Pancreas (tissue), 10 donors: ENCODE data around the gene TFF2. TPM values are rescaled to one million over a fixed set of nuclear protein-coding genes. Genes with fewer than 3 reads are reported as not detected.

Source experiments
- ATAC-seq, 4 donors: fragments of 200-7000 bp; cut with Tn5 transposase; one replicate each; pipeline versions ENCODE4 v1.8.0 to v1.9.1; 2020; ENCODE audit warnings: mild to moderate bottlenecking in 4 of 4, moderate library complexity in 4 of 4
- DNase-seq, 6 donors: peaks; one replicate each; pipeline ENCODE4 v3.0.0-alpha.2; 2020
- FAIRE-seq: peaks from 2 replicates; lab custom pipeline; 2012; peaks lifted over from hg19 to GRCh38; lab: Jason Lieb, UNC
- H3K27ac ChIP-seq, 4 donors: fragments of 200-600 bp; sonication (generic); 1 replicate in 3 of 4; 2 replicates in 1 of 4; pipeline versions ENCODE4 v1.5.0 to v1.8.0; 2020
- H3K27me3 ChIP-seq, 4 donors: fragments of 200-600 bp; one replicate each; pipeline ENCODE4 v1.8.0; 2021
- H3K36me3 ChIP-seq, 3 donors: fragments of 200-600 bp; sonication (generic) in 1 of 3; one replicate each; pipeline versions ENCODE4 v1.5.0 to v1.8.0; 2020 to 2021
- H3K4me1 ChIP-seq, 3 donors: fragments of 200-600 bp; one replicate each; pipeline ENCODE4 v1.8.0; 2021
- H3K4me3 ChIP-seq, 4 donors: fragments of 200-600 bp; sonication (generic) in 2 of 4; one replicate each; pipeline versions ENCODE4 v1.5.0 to v1.8.0; 2020 to 2021
- H3K9me3 ChIP-seq, 4 donors: fragments of 200-600 bp; one replicate each; pipeline ENCODE4 v1.8.0; 2021
- WGBS, 2 donors: extraction: QIAGEN DNeasy Blood & Tissue Kit; methylation state at CpG; one replicate each; pipeline ENCODE4 v1.1.7; 2013; 5-methylcytosine and 5-hydroxymethylcytosine counted together
- intact Hi-C, 3 donors: fragments of 100-400 bp; cut with DNase I; formaldehyde crosslinking; loops; one replicate each; pipeline versions ENCODE4 v1.11.1 to v1.14.2; 2022
- polyA plus RNA-seq, 2 donors: library from polyadenylated mRNA; stranded (reverse); fragments of 200-250 nt; gene quantifications; one replicate each; pipeline ENCODE4 v1.2.3, GENCODE V29; 2013
- total RNA-seq, 6 donors: library from RNA; stranded (reverse); fragmentation: NEBNext Ultra II Directional in 4 of 6; extraction: Animal tissue kit (Norgen Biotek cat#: 25700) in 4 of 6; gene quantifications; one replicate each; pipeline versions ENCODE4 v1.2.1 to v1.2.4, GENCODE V29; 2021 to 2023
- TF ChIP-seq, protein P1 (sequence below), 4 donors: fragments of 200-600 bp; sonication (generic) in 3 of 4; IDR thresholded peaks; one replicate each; pipeline versions ENCODE4 v1.5.0 to v1.8.0; 2021; ENCODE audit warnings: antibody characterized with exemption in 4 of 4
- donor health status: healthy with polysubstance abuse.
- donor health status: DM: no; HTN: no; CAD: no; lungs with moderate emphysema.
- donor health status: DM: no; HTN: no; CAD: no.
- donor health status: control.
- donor health status: control.
- donor health status: Bipolar disorder and iron deficiency.
- donor health status: DM: yes; HTN: yes; CAD: no.
- donor health status: DM: no; HTN: no; CAD: no.
- donor health status: DM: no; HTN: no; CAD: no.
- donor health status: DM: yes; HTN: yes; CAD: no.

TFF2 gene
- total and polyA plus RNA-seq, 8 donors = 0.28 to 19.6 (median 1.7) TPM

DNA sequence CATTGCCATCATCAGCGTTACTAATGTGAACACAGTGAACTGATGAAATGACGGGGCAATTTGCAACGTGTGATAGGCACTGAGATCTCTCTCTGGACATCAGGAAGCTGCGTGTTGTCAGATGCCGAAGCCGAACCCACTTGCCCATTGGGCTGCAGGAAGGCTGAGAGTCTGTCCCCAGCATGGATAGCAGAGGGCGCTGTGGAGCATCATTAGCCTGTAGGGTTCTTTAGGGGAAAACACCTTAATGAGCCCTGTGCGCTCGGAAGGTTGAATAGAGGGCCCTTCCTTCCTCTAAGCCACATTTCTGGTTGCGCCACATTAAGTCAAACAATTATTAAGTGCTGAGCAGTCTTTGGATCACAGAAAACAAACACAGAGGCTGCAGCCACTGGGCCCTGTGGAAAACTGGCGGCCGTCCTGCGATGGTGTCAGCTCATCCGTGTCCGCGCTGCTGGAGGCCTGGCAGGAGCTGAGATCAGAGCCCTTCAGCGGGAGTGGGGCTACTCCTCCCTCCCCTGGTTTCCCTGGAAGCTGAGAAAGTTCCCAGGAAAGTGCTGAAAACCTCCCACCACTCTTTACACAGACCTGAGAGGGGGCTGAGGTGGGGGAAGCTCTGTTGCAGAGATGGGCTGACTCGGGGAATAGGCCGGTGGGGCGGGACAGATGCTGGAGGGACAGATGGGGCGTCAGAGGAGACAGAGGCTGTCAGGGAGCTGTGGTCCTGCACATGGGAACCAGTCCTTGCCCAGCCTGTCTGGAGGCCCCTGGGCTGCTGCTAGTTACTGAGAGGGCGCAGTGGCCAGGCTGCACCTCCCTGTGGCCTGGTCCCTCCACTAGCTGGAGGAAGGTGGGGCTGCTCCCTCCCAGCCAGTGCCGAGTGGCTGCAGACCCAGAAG, 12.7 kb downstream of the TFF2 start:
- 36 to 42% methylated on average over 23 of the region's 23 CpGs for WGBS, 2 donors
- Histone ChIP-seq H3K27me3 (no peaks in the 10 kb centered on the region), H3K9me3 (no peaks in the 10 kb centered on the region), H3K27ac (peak overlapping the region in 3 of 4 donors; percentile 48 to 53 (median 48)), H3K36me3 (no peaks in the 10 kb centered on the region), H3K4me3 (no peak overlapping the region), H3K4me1 (no peaks in the 10 kb centered on the region)
- DNase-seq (peak in 5 of 6 donors; percentile 57 to 80 (median 67)), ATAC-seq (peak; percentile 85 to 97 (median 95)), FAIRE-seq (no peak)
- TF ChIP-seq, protein P1, sequence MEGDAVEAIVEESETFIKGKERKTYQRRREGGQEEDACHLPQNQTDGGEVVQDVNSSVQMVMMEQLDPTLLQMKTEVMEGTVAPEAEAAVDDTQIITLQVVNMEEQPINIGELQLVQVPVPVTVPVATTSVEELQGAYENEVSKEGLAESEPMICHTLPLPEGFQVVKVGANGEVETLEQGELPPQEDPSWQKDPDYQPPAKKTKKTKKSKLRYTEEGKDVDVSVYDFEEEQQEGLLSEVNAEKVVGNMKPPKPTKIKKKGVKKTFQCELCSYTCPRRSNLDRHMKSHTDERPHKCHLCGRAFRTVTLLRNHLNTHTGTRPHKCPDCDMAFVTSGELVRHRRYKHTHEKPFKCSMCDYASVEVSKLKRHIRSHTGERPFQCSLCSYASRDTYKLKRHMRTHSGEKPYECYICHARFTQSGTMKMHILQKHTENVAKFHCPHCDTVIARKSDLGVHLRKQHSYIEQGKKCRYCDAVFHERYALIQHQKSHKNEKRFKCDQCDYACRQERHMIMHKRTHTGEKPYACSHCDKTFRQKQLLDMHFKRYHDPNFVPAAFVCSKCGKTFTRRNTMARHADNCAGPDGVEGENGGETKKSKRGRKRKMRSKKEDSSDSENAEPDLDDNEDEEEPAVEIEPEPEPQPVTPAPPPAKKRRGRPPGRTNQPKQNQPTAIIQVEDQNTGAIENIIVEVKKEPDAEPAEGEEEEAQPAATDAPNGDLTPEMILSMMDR (IDR thresholded peaks at IDR 0.05) = peak; percentile 22 to 48 (median 38)
- intact Hi-C loops = loop anchor here in 1 of 3 donors (10.0 kb wide), 1 partner anchor 107 kb away; no protein-coding TSS in a partner anchor

- Histone ChIP-seq H3K4me1 (no peaks in the 10 kb centered on the region), H3K4me3 (no peak overlapping the region), H3K27ac (no peak overlapping the region), H3K9me3 (no peaks in the 10 kb centered on the region), H3K36me3 (no peaks in the 10 kb centered on the region), H3K27me3 (no peaks in the 10 kb centered on the region)
- WGBS, 2 donors = 66 to 68% methylated on average over 4 of the region's 4 CpGs
- intact Hi-C loops = loop anchor here in 1 of 3 donors (10.0 kb wide), 1 partner anchor 108 kb away; no protein-coding TSS in a partner anchor
- no peak for DNase-seq
- FAIRE-seq = no peak
- TF ChIP-seq, protein P1 (IDR thresholded peaks at IDR 0.05) = no peak
- ATAC-seq = no peak
Measured at GRCh38 chr21:42337276-42337675, 13.5 kb downstream of the TFF2 start.

- Histone ChIP-seq H3K27me3 (no peaks in the 10 kb centered on the region), H3K4me3 (no peak overlapping the region), H3K4me1 (no peaks in the 10 kb centered on the region), H3K27ac (no peak overlapping the region), H3K9me3 (no peaks in the 10 kb centered on the region), H3K36me3 (no peaks in the 10 kb centered on the region)
- intact Hi-C loops = loop anchor here in 1 of 3 donors (10.0 kb wide), 1 partner anchor 109 kb away; no protein-coding TSS in a partner anchor
- DNase-seq (no peak), FAIRE-seq (no peak), ATAC-seq (no peak)
- 54 to 64% methylated on average over 10 of the region's 10 CpGs for WGBS, 2 donors
- TF ChIP-seq, protein P1 (IDR thresholded peaks at IDR 0.05) = no peak
Measured at GRCh38 chr21:42336054-42336453, 14.7 kb downstream of the TFF2 start.

- Histone ChIP-seq H3K4me3 (no peak overlapping the region), H3K27ac (no peak overlapping the region), H3K36me3 (no peaks in the 10 kb centered on the region), H3K27me3 (no peaks in the 10 kb centered on the region), H3K9me3 (no peaks in the 10 kb centered on the region), H3K4me1 (no peaks in the 10 kb centered on the region)
- 78 to 82% methylated on average over 5 of the region's 5 CpGs for WGBS, 2 donors
- TF ChIP-seq, protein P1 (IDR thresholded peaks at IDR 0.05) = no peak
- no peak for FAIRE-seq
- DNase-seq = peak in 1 of 6 donors; percentile 4
- ATAC-seq = no peak
- intact Hi-C loops = loop anchor here in 1 of 3 donors (10.0 kb wide), 1 partner anchor 112 kb away; no protein-coding TSS in a partner anchor
Measured at GRCh38 chr21:42332557-42333317, 18.1 kb downstream of the TFF2 start.
